Spleen (tissue), 11 donors: ENCODE measurements around the gene HELT. TPM values are rescaled to one million over a fixed set of nuclear protein-coding genes. Genes with fewer than 3 reads are reported as not detected.
"Not testable (repeated sequence)": the region's sequence is repeated elsewhere in the genome, so short reads cannot be mapped to it uniquely, and the experiment has no call there.

Experiments
- DNase-seq: peaks from one replicate; pipeline ENCODE4 v3.0.0-alpha.2; 2020
- H3K27ac ChIP-seq, 8 donors: fragments of 200-600 bp; sonication (generic) in 7 of 8; 1 replicate in 4 of 8; 2 replicates in 4 of 8; pipeline versions ENCODE4 v1.5.0 to v1.8.0; 2016 to 2021; ENCODE audit warnings: inconsistent platforms in 4 of 8, mild to moderate bottlenecking in 4 of 8, moderate library complexity in 1 of 8
- H3K27me3 ChIP-seq, 7 donors: fragments of 200-600 bp; sonication (generic) in 6 of 7; replicated peaks in 1 of 7; 1 replicate in 4 of 7; 2 replicates in 3 of 7; pipeline versions ENCODE4 v1.5.0 to v1.8.0; 2016 to 2021; ENCODE audit warnings: inconsistent platforms in 3 of 7, mild to moderate bottlenecking in 1 of 7
- H3K36me3 ChIP-seq, 6 donors: fragments of 200-600 bp; sonication (generic) in 5 of 6; 1 replicate in 4 of 6; 2 replicates in 2 of 6; pipeline versions ENCODE4 v1.5.0 to v1.8.0; 2016 to 2021; ENCODE audit warnings: inconsistent platforms in 2 of 6
- H3K4me1 ChIP-seq, 6 donors: fragments of 200-600 bp; sonication (generic) in 5 of 6; 1 replicate in 3 of 6; 2 replicates in 3 of 6; pipeline versions ENCODE4 v1.5.0 to v1.8.0; 2016 to 2021; ENCODE audit warnings: inconsistent platforms in 3 of 6
- H3K4me3 ChIP-seq, 8 donors: fragments of 200-600 bp; sonication (generic) in 7 of 8; 1 replicate in 4 of 8; 2 replicates in 4 of 8; pipeline versions ENCODE4 v1.5.0 to v1.8.0; 2016 to 2021; ENCODE audit warnings: inconsistent platforms in 4 of 8, mild to moderate bottlenecking in 4 of 8, moderate library complexity in 2 of 8
- H3K9me3 ChIP-seq, 8 donors: fragments of 200-600 bp; sonication (generic) in 7 of 8; 1 replicate in 4 of 8; 2 replicates in 4 of 8; pipeline versions ENCODE4 v1.5.0 to v1.8.0; 2016 to 2021; ENCODE audit warnings: inconsistent platforms in 4 of 8
- POLR2A ChIP-seq, 3 donors: fragments of 450-650 bp; IDR thresholded peaks; one replicate each; pipeline ENCODE4 v1.5.1; 2017; ENCODE audit warnings: antibody characterized with exemption in 3 of 3, mild to moderate bottlenecking in 1 of 3
- POLR2AphosphoS5 ChIP-seq, 3 donors: sonication (generic); formaldehyde crosslinking; IDR thresholded peaks; one replicate each; pipeline ENCODE4 v1.5.1; 2017; ENCODE audit warnings: antibody characterized with exemption in 3 of 3
- WGBS, 5 donors: extraction: QIAGEN DNeasy Blood & Tissue Kit in 3 of 5; methylation state at CpG; one replicate each; pipeline versions ENCODE4 v1.1.5 to v1.1.7; 2013 to 2018; 5-methylcytosine and 5-hydroxymethylcytosine counted together
- intact Hi-C: fragments of 100-400 bp; cut with DNase I; formaldehyde crosslinking; loops from one replicate; pipeline ENCODE4 v1.15.0; 2023; ENCODE audit warnings: low total_unique reads
- polyA plus RNA-seq, 3 donors: library from polyadenylated mRNA; stranded (reverse); fragments of 200-250 nt; gene quantifications; one replicate each; pipeline ENCODE4 v1.2.1, GENCODE V29; 2013
- total RNA-seq, 7 donors: library from RNA; depleted of rRNA in 3 of 7; stranded (reverse); fragments of >200 nt in 3 of 7; fragmentation: NEBNext Ultra II Directional in 4 of 7; extraction: Animal tissue kit (Norgen Biotek cat#: 25700) in 4 of 7; gene quantifications; one replicate each; pipeline versions ENCODE4 v1.1.0 to v1.2.1, GENCODE V29; 2016 to 2021
- TF ChIP-seq, protein P1 (sequence below), 11 experiments: fragments of 200-600 bp in 7 of 11; fragments of 450-650 bp in 4 of 11; sonication (generic) in 4 of 11; IDR thresholded peaks in 8 of 11; conservative IDR thresholded peaks in 3 of 11; 1 replicate in 7 of 11; 2 replicates in 4 of 11; pipeline versions ENCODE4 v1.4.0 to v1.8.0; 2016 to 2021; ENCODE audit warnings: antibody characterized with exemption in 11 of 11, inconsistent platforms in 4 of 11, mild to moderate bottlenecking in 1 of 11
- donor health status: healthy with polysubstance abuse.
- donor health status: DM: no; HTN: no; CAD: no; lungs with moderate emphysema.
- donor health status: DM: no; HTN: no; CAD: no.
- donor health status: Bipolar disorder and iron deficiency.
- donor health status: healthy.
- donor health status: DM: no; HTN: no; CAD: no.
- donor health status: DM: yes; HTN: yes; CAD: no.

HELT gene
- total and polyA plus RNA-seq, 10 donors, result 0.20 to 0.26 TPM; not detected in 8

DNA sequence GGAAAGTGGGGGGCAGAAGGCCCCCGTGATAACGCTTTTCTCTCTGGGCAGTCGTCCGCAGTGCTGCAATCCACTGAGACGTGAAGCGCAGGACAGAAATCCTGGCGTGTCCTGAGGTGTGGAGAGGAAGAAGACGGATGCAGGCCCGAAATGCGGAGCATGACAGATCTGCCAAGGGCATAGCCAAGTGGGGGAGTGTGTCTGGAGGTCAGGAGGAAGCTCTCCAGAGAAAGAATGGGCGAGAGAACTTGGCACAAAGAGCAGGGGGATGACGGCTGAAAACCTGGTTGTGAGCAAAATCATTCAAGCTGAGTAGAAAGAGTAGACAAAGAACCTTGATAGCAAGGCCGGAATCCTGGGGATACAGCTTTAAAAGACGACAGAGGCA, 23.7 kb upstream of the HELT start:
- no peak overlapping the region for H3K27ac ChIP-seq
- no peak overlapping the region for H3K4me3 ChIP-seq
- no peak for DNase-seq
- H3K9me3 ChIP-seq, result no peaks in the 10 kb centered on the region
- H3K27me3 ChIP-seq, result peaks cover 0 to 29% (median 0%) of the 10 kb centered on the region in 7 donors
- 64 to 81% (median 68%) methylated on average over 14 of the region's 14 CpGs for WGBS, 5 donors
- intact Hi-C loops, result no loop called here
- peaks cover 0 to 8% (median 0%) of the 10 kb centered on the region in 6 donors for H3K4me1 ChIP-seq
- TF ChIP-seq POLR2A (IDR thresholded peaks at IDR 0.05) (no peak), POLR2AphosphoS5 (IDR thresholded peaks at IDR 0.05) (no peak)
- TF ChIP-seq, protein P1, sequence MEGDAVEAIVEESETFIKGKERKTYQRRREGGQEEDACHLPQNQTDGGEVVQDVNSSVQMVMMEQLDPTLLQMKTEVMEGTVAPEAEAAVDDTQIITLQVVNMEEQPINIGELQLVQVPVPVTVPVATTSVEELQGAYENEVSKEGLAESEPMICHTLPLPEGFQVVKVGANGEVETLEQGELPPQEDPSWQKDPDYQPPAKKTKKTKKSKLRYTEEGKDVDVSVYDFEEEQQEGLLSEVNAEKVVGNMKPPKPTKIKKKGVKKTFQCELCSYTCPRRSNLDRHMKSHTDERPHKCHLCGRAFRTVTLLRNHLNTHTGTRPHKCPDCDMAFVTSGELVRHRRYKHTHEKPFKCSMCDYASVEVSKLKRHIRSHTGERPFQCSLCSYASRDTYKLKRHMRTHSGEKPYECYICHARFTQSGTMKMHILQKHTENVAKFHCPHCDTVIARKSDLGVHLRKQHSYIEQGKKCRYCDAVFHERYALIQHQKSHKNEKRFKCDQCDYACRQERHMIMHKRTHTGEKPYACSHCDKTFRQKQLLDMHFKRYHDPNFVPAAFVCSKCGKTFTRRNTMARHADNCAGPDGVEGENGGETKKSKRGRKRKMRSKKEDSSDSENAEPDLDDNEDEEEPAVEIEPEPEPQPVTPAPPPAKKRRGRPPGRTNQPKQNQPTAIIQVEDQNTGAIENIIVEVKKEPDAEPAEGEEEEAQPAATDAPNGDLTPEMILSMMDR (IDR thresholded peaks at IDR 0.05 in 8 of 11, conservative IDR thresholded peaks at IDR 0.05 in 3 of 11), result no peak
- H3K36me3 ChIP-seq, result no peaks in the 10 kb centered on the region

DNA sequence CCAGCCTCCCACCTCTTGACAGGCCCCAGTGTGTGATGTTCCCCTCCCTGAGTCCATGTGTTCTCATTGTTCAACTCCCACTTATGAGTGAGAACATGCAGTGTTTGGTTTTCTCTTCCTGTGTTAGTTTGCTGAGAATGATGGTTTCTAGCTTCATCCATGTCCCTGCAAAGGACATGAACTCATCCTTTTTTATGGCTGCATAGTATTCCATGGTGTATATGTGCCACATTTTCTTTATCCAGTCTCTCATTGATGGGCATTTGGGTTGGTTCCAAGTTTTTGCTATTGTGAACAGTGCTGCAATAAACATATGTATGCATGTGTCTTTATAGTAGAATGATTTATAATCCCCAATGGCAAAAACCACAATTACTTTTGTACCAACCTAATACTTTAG, 20.6 kb upstream of the HELT start:
- H3K4me3 ChIP-seq, H3K9me3 ChIP-seq, DNase-seq, H3K36me3 ChIP-seq, H3K4me1 ChIP-seq, H3K27ac ChIP-seq, intact Hi-C loops: not testable (repeated sequence)
- peaks cover 0 to 23% (median 3%) of the 10 kb centered on the region in 7 donors for H3K27me3 ChIP-seq

DNA sequence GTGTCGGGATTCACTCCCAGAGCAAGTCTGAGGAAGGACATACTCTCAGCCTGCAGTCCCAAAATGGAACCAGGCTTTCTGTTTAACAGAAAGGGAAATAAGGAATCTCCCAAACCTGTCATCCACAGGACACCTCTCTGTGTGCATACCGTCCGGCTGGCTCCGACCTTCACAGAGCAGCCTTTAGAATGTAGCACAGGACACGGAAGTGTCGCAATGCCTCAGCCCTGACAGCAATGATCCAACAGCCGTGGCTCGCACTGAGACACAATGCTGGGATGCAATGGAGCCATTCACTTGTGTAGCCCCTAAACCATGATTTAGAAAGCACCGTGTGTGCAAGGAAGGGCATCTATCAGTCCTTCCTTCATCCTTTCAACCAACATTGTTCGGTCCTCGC, 15.5 kb upstream of the HELT start:
- no peak for DNase-seq
- no peaks in the 10 kb centered on the region for H3K9me3 ChIP-seq
- intact Hi-C loops, result loop anchor here (10.0 kb wide), 1 partner anchor 258 kb away; no protein-coding TSS in a partner anchor
- no peak overlapping the region for H3K27ac ChIP-seq
- peaks cover 0 to 14% (median 11%) of the 10 kb centered on the region in 6 donors for H3K4me1 ChIP-seq
- H3K4me3 ChIP-seq, result no peak overlapping the region
- peaks cover 0 to 52% (median 10%) of the 10 kb centered on the region in 7 donors for H3K27me3 ChIP-seq
- no peaks in the 10 kb centered on the region for H3K36me3 ChIP-seq
- no peak for TF ChIP-seq POLR2A (IDR thresholded peaks at IDR 0.05)
- TF ChIP-seq POLR2AphosphoS5 (IDR thresholded peaks at IDR 0.05), result no peak
- TF ChIP-seq, protein P1 (IDR thresholded peaks at IDR 0.05 in 8 of 11, conservative IDR thresholded peaks at IDR 0.05 in 3 of 11), result no peak
- WGBS, 5 donors, result 65 to 93% (median 71%) methylated on average over 11 of the region's 11 CpGs

DNA sequence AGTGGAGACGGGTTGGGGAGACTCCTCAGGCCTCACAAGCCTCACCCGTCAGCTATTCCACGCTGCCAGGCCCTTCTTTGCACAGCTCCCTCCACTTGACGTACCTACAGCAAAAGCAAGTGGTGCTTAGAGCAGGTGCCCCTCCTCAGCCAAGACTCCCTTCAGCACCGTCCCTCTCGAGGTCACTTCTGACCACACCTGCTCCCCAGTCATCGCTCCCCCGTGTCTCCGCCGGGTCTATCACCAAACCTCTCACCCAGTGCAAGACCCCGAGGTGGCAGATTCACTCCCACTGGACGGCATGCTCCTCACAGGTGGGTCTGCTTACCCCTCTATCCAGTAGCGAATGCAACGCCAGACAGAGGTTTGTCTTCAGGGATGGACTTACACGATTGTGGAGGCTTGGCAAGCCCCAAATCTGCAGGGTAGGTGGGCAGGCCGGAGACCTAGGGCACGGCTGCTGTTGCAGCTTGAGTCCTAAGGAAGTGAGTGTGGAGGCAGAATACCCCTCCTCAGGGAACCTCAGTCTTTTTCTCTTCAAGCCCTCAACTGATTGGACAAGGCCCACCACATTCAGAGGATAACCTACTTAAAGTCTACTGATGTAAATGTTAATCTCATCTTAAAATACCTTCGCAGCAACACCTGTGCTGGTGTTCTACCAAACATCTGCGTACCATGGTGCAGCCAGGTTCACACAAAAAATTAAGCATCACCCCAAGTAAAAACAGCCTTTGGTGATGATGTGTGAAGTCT, 14.5 kb upstream of the HELT start:
- Histone ChIP-seq H3K27ac (no peak overlapping the region), H3K27me3 (peaks cover 0 to 58% (median 10%) of the 10 kb centered on the region in 7 donors), H3K4me1 (peaks cover 0 to 14% (median 11%) of the 10 kb centered on the region in 6 donors), H3K9me3 (no peaks in the 10 kb centered on the region), H3K36me3 (no peaks in the 10 kb centered on the region), H3K4me3 (no peak overlapping the region)
- DNase-seq, result no peak
- intact Hi-C loops, result loop anchor here (10.0 kb wide), 1 partner anchor 259 kb away; no protein-coding TSS in a partner anchor
- WGBS, 5 donors, result 86 to 95% (median 93%) methylated on average over 19 of the region's 19 CpGs
- TF ChIP-seq POLR2A (IDR thresholded peaks at IDR 0.05) (no peak), POLR2AphosphoS5 (IDR thresholded peaks at IDR 0.05) (no peak)
- TF ChIP-seq, protein P1 (IDR thresholded peaks at IDR 0.05 in 8 of 11, conservative IDR thresholded peaks at IDR 0.05 in 3 of 11), result no peak
